ENCODE results near the gene MT1HL1.

MT1HL1 gene

GRCh38 chr1:237004116-237004515 lies at the start of gene MT1HL1:
MT1HL1 (minus strand) TSS chr1:237004441; CDS start chr1:237004372, 69 bp downstream.
- Histone ChIP-seq H3K27me3 (ENCODE audit: control insufficient read depth, low read length) (no peaks in the 10 kb centered on the region), H3K9me3 (ENCODE audit: control insufficient read depth, insufficient read depth, low read length) (no peaks in the 10 kb centered on the region), H4K20me1 (ENCODE audit: control insufficient read depth, insufficient read depth, low read depth, low read length) (no peaks in the 10 kb centered on the region), H3K4me3 (ENCODE audit: low read length) (no peak within 1 kb of the TSS), H3F3A (ENCODE audit: control insufficient read depth, insufficient read depth) (no peaks in the 10 kb centered on the region), H3K27ac (ENCODE audit: low read depth, low read length) (no peak within 1 kb of the TSS), H3K36me3 (ENCODE audit: control insufficient read depth, low read length) (no peaks in the 10 kb centered on the region), H3K4me2 (ENCODE audit: low read length) (no peak within 1 kb of the TSS), H3K9me2 (replicated peaks; ENCODE audit: control insufficient read depth, low read length) (no peaks in the 10 kb centered on the region), H3K4me1 (ENCODE audit: control insufficient read depth, low read length) (no peaks in the 10 kb centered on the region), H3K79me2 (ENCODE audit: control insufficient read depth, low read length) (no peaks in the 10 kb centered on the region)
- TF ChIP-seq CTCF (IDR thresholded peaks at IDR 0.05; ENCODE audit: low read depth, low read length, poor library complexity, severe bottlenecking) (no peak), EZH2phosphoT487 (IDR thresholded peaks at IDR 0.05; ENCODE audit: borderline replicate concordance, low read length) (no peak)

- Histone ChIP-seq H3F3A (ENCODE audit: control insufficient read depth, insufficient read depth) (no peaks in the 10 kb centered on the region), H3K27ac (ENCODE audit: low read depth, low read length) (no peak overlapping the region), H4K20me1 (ENCODE audit: control insufficient read depth, insufficient read depth, low read depth, low read length) (no peaks in the 10 kb centered on the region), H3K4me1 (ENCODE audit: control insufficient read depth, low read length) (no peaks in the 10 kb centered on the region), H3K27me3 (ENCODE audit: control insufficient read depth, low read length) (no peaks in the 10 kb centered on the region), H3K36me3 (ENCODE audit: control insufficient read depth, low read length) (no peaks in the 10 kb centered on the region), H3K79me2 (ENCODE audit: control insufficient read depth, low read length) (no peaks in the 10 kb centered on the region), H3K4me3 (ENCODE audit: low read length) (no peak overlapping the region), H3K9me3 (ENCODE audit: control insufficient read depth, insufficient read depth, low read length) (no peaks in the 10 kb centered on the region), H3K4me2 (ENCODE audit: low read length) (no peak overlapping the region), H3K9me2 (replicated peaks; ENCODE audit: control insufficient read depth, low read length) (no peaks in the 10 kb centered on the region)
- TF ChIP-seq EZH2phosphoT487 (IDR thresholded peaks at IDR 0.05; ENCODE audit: borderline replicate concordance, low read length), result no peak
These were observed 46.7 kb upstream of the MT1HL1 start for GRCh38 chr1:237050915-237051314.

GRCh38 chr1:237050185-237050584 lies 45.9 kb upstream of the MT1HL1 start:
- Histone ChIP-seq H3K36me3 (ENCODE audit: control insufficient read depth, low read length) (no peaks in the 10 kb centered on the region), H3K4me2 (ENCODE audit: low read length) (no peak overlapping the region), H3K4me1 (ENCODE audit: control insufficient read depth, low read length) (no peaks in the 10 kb centered on the region), H4K20me1 (ENCODE audit: control insufficient read depth, insufficient read depth, low read depth, low read length) (no peaks in the 10 kb centered on the region), H3K9me3 (ENCODE audit: control insufficient read depth, insufficient read depth, low read length) (no peaks in the 10 kb centered on the region), H3K27me3 (ENCODE audit: control insufficient read depth, low read length) (peaks cover under 1% of the 10 kb centered on the region; the same call in 1 of the 2 replicates), H3K4me3 (ENCODE audit: low read length) (no peak overlapping the region), H3K79me2 (ENCODE audit: control insufficient read depth, low read length) (no peaks in the 10 kb centered on the region), H3K27ac (ENCODE audit: low read depth, low read length) (no peak overlapping the region), H3K9me2 (replicated peaks; ENCODE audit: control insufficient read depth, low read length) (no peaks in the 10 kb centered on the region), H3F3A (ENCODE audit: control insufficient read depth, insufficient read depth) (no peaks in the 10 kb centered on the region)
- no peak for TF ChIP-seq EZH2phosphoT487 (IDR thresholded peaks at IDR 0.05; ENCODE audit: borderline replicate concordance, low read length)
- TF ChIP-seq CTCF (IDR thresholded peaks at IDR 0.05; ENCODE audit: low read depth, low read length, poor library complexity, severe bottlenecking), result no peak

GRCh38 chr1:237048803-237049202 lies 44.6 kb upstream of the MT1HL1 start:
- Histone ChIP-seq H3K27me3 (ENCODE audit: control insufficient read depth, low read length) (peaks cover 4% of the 10 kb centered on the region), H3K9me3 (ENCODE audit: control insufficient read depth, insufficient read depth, low read length) (no peaks in the 10 kb centered on the region), H3K4me2 (ENCODE audit: low read length) (no peak overlapping the region), H4K20me1 (ENCODE audit: control insufficient read depth, insufficient read depth, low read depth, low read length) (no peaks in the 10 kb centered on the region), H3K9me2 (replicated peaks; ENCODE audit: control insufficient read depth, low read length) (no peaks in the 10 kb centered on the region), H3K36me3 (ENCODE audit: control insufficient read depth, low read length) (no peaks in the 10 kb centered on the region), H3K27ac (ENCODE audit: low read depth, low read length) (no peak overlapping the region), H3K4me3 (ENCODE audit: low read length) (no peak overlapping the region), H3K79me2 (ENCODE audit: control insufficient read depth, low read length) (no peaks in the 10 kb centered on the region), H3K4me1 (ENCODE audit: control insufficient read depth, low read length) (no peaks in the 10 kb centered on the region), H3F3A (ENCODE audit: control insufficient read depth, insufficient read depth) (no peaks in the 10 kb centered on the region)
- TF ChIP-seq EZH2phosphoT487 (IDR thresholded peaks at IDR 0.05; ENCODE audit: borderline replicate concordance, low read length), result no peak
- no peak for TF ChIP-seq CTCF (IDR thresholded peaks at IDR 0.05; ENCODE audit: low read depth, low read length, poor library complexity, severe bottlenecking)
